ENCODE measurements around the gene ZBTB38. TPM values are rescaled to one million over a fixed set of nuclear protein-coding genes. Genes with fewer than 3 reads are reported as not detected.

ZBTB38 gene
- total and polyA plus RNA-seq, 2 of the 13 experiments (the other 11 are each of a cell fraction or from before 2014, with no cell fraction given) = 26.8 to 51.7 TPM

DNA sequence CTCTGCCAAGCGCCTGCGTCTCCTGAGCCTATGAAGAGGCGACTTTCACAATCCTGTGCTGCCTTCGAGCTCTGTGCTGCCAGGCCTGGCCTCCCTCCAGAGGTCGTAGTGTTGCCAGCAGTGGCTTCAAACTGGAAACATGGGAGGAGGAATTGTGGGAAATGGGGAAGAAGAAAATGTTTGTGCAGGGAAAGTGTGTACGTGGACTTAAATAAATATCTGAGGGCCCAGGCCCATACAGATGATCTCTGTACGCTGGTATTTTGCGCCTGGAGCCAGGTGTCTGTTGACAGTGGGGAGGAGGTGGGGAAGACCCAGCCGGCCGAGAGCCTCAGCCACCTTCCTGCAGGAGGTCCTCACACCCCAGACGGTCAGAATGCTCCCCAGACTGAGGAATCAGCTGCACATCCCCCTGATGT is 44.6 kb downstream of the ZBTB38 start (continued):
- no peak for TF ChIP-seq ZNF451 (CRISPR knock-in tag; IDR thresholded peaks at IDR 0.05)
- peak; percentile 86 for TF ChIP-seq FOXA3 (CRISPR knock-in tag; IDR thresholded peaks at IDR 0.05)
- TF ChIP-seq CHCHD3 (CRISPR knock-in tag; IDR thresholded peaks at IDR 0.05) = no peak
- TF ChIP-seq KLF9 (CRISPR knock-in tag; IDR thresholded peaks at IDR 0.05; ENCODE audit: low read depth) = no peak
- no peak for TF ChIP-seq GTF2F1 (IDR thresholded peaks at IDR 0.05; ENCODE audit: low read length)
- no peak for TF ChIP-seq ZNF101 (CRISPR knock-in tag; IDR thresholded peaks at IDR 0.05; ENCODE audit: borderline replicate concordance, low read depth)
- TF ChIP-seq, protein P1, sequence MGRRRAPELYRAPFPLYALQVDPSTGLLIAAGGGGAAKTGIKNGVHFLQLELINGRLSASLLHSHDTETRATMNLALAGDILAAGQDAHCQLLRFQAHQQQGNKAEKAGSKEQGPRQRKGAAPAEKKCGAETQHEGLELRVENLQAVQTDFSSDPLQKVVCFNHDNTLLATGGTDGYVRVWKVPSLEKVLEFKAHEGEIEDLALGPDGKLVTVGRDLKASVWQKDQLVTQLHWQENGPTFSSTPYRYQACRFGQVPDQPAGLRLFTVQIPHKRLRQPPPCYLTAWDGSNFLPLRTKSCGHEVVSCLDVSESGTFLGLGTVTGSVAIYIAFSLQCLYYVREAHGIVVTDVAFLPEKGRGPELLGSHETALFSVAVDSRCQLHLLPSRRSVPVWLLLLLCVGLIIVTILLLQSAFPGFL (CRISPR knock-in tag; IDR thresholded peaks at IDR 0.05) = no peak
- peak; percentile 90 for TF ChIP-seq ZFX (CRISPR knock-in tag; IDR thresholded peaks at IDR 0.05; ENCODE audit: low read depth)
- TF ChIP-seq MED8 (CRISPR knock-in tag; IDR thresholded peaks at IDR 0.05; ENCODE audit: insufficient replicate concordance) = no peak
- TF ChIP-seq ZMYM3 (CRISPR knock-in tag; IDR thresholded peaks at IDR 0.05) = peak; percentile 69
- no peak for TF ChIP-seq CENPT (CRISPR knock-in tag; IDR thresholded peaks at IDR 0.05; ENCODE audit: low read depth)
- no peak for TF ChIP-seq TOPORS (CRISPR knock-in tag; IDR thresholded peaks at IDR 0.05)
- 0 out of 2 replicates have a peak, but pooled peaks have one; percentile 58 for TF ChIP-seq CCDC6 (CRISPR knock-in tag; IDR thresholded peaks at IDR 0.05)
- no peak for TF ChIP-seq KDM3A (CRISPR knock-in tag; IDR thresholded peaks at IDR 0.05; ENCODE audit: low read depth)
- TF ChIP-seq, protein P2, sequence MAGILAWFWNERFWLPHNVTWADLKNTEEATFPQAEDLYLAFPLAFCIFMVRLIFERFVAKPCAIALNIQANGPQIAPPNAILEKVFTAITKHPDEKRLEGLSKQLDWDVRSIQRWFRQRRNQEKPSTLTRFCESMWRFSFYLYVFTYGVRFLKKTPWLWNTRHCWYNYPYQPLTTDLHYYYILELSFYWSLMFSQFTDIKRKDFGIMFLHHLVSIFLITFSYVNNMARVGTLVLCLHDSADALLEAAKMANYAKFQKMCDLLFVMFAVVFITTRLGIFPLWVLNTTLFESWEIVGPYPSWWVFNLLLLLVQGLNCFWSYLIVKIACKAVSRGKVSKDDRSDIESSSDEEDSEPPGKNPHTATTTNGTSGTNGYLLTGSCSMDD (CRISPR knock-in tag; IDR thresholded peaks at IDR 0.05) = no peak
- TF ChIP-seq ZFP36L2 (CRISPR knock-in tag; IDR thresholded peaks at IDR 0.05) = no peak
- peak; percentile 37; the same call in 1 of the 2 replicates for TF ChIP-seq TAF1 (CRISPR knock-in tag; IDR thresholded peaks at IDR 0.05)
- TF ChIP-seq NFATC3 (CRISPR knock-in tag; IDR thresholded peaks at IDR 0.05) = no peak
- TF ChIP-seq, protein P3, sequence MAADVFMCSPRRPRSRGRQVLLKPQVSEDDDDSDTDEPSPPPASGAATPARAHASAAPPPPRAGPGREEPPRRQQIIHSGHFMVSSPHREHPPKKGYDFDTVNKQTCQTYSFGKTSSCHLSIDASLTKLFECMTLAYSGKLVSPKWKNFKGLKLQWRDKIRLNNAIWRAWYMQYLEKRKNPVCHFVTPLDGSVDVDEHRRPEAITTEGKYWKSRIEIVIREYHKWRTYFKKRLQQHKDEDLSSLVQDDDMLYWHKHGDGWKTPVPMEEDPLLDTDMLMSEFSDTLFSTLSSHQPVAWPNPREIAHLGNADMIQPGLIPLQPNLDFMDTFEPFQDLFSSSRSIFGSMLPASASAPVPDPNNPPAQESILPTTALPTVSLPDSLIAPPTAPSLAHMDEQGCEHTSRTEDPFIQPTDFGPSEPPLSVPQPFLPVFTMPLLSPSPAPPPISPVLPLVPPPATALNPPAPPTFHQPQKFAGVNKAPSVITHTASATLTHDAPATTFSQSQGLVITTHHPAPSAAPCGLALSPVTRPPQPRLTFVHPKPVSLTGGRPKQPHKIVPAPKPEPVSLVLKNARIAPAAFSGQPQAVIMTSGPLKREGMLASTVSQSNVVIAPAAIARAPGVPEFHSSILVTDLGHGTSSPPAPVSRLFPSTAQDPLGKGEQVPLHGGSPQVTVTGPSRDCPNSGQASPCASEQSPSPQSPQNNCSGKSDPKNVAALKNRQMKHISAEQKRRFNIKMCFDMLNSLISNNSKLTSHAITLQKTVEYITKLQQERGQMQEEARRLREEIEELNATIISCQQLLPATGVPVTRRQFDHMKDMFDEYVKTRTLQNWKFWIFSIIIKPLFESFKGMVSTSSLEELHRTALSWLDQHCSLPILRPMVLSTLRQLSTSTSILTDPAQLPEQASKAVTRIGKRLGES (CRISPR knock-in tag; IDR thresholded peaks at IDR 0.05; ENCODE audit: borderline replicate concordance) = no peak
- no peak for TF ChIP-seq ZMAT3 (CRISPR knock-in tag; conservative IDR thresholded peaks at IDR 0.05)
- TF ChIP-seq PHF21A (CRISPR knock-in tag; IDR thresholded peaks at IDR 0.05) = peak; percentile 90
- TF ChIP-seq RARA (CRISPR knock-in tag; IDR thresholded peaks at IDR 0.05) = peak; percentile 45
- no peak for TF ChIP-seq BRCA1 (CRISPR knock-in tag; IDR thresholded peaks at IDR 0.05)
- TF ChIP-seq NCOA5 (CRISPR knock-in tag; IDR thresholded peaks at IDR 0.05) = no peak
- peak; percentile 53; the same call in 1 of the 2 replicates for TF ChIP-seq GFI1 (CRISPR knock-in tag; IDR thresholded peaks at IDR 0.05; ENCODE audit: borderline replicate concordance)
- TF ChIP-seq ZBTB8A (CRISPR knock-in tag; IDR thresholded peaks at IDR 0.05; ENCODE audit: borderline replicate concordance, low read depth) = no peak
- no peak for TF ChIP-seq ZNF20 (CRISPR knock-in tag; IDR thresholded peaks at IDR 0.05)
- no peak for TF ChIP-seq ZNF468 (CRISPR knock-in tag; IDR thresholded peaks at IDR 0.05)
- no peak for TF ChIP-seq ZNF879 (CRISPR knock-in tag; IDR thresholded peaks at IDR 0.05)
- TF ChIP-seq ZNF569 (CRISPR knock-in tag; IDR thresholded peaks at IDR 0.05; ENCODE audit: borderline replicate concordance) = no peak

Measured in HepG2 (cell line).